Smooth muscle cell (in vitro differentiated cells): ENCODE results near the gene HOXA10. TPM values are rescaled to one million over a fixed set of nuclear protein-coding genes. Genes with fewer than 3 reads are reported as not detected.

ENCODE experiments used
- DNase-seq: peaks from one replicate; lab custom pipeline; 2025; ENCODE audit not compliant: unreplicated experiment; lab: John Stamatoyannopoulos, UW
- H2AFZ ChIP-seq: fragments of 200-600 bp; sonication (generic); 2 replicates; pipeline ENCODE4 v1.6.0; 2016; ENCODE audit warnings: antibody characterized with exemption, low read depth, mild to moderate bottlenecking
- H3F3A ChIP-seq: fragments of 200-600 bp; sonication (generic); 2 replicates; pipeline ENCODE4 v1.6.0; 2017; ENCODE audit warnings: antibody characterized with exemption, low read depth
- H3K27ac ChIP-seq: fragments of 200-600 bp; sonication (generic); 2 replicates; pipeline ENCODE4 v1.5.1; 2016; ENCODE audit warnings: low read depth, mild to moderate bottlenecking
- H3K27me3 ChIP-seq: fragments of 200-600 bp; sonication (generic); 2 replicates; pipeline ENCODE4 v1.6.1; 2016; ENCODE audit warnings: low read depth, mild to moderate bottlenecking
- H3K36me3 ChIP-seq: fragments of 200-600 bp; sonication (generic); 2 replicates; pipeline ENCODE4 v1.5.1; 2016; ENCODE audit warnings: low read depth
- H3K4me1 ChIP-seq: fragments of 200-600 bp; sonication (generic); 2 replicates; pipeline ENCODE4 v1.5.1; 2016; ENCODE audit warnings: low read depth
- H3K4me2 ChIP-seq: fragments of 200-600 bp; sonication (generic); 2 replicates; pipeline ENCODE4 v1.6.0; 2016; ENCODE audit warnings: mild to moderate bottlenecking
- H3K4me3 ChIP-seq: fragments of 200-600 bp; sonication (generic); 2 replicates; pipeline ENCODE4 v1.5.1; 2016; ENCODE audit warnings: mild to moderate bottlenecking
- H3K79me2 ChIP-seq: fragments of 200-600 bp; sonication (generic); 2 replicates; pipeline ENCODE4 v1.6.0; 2016; ENCODE audit warnings: low read depth, mild to moderate bottlenecking
- H3K9ac ChIP-seq: fragments of 200-600 bp; sonication (generic); 2 replicates; pipeline ENCODE4 v1.6.0; 2016; ENCODE audit warnings: low read depth
- H3K9me3 ChIP-seq: fragments of 200-600 bp; sonication (generic); replicated peaks from 2 replicates; pipeline ENCODE4 v1.5.1; 2016; ENCODE audit warnings: low read depth
- H4K20me1 ChIP-seq: fragments of 200-600 bp; sonication (generic); 2 replicates; pipeline ENCODE4 v1.6.0; 2016; ENCODE audit warnings: low read depth
- WGBS: methylation state at CpG from one replicate; pipeline ENCODE4 v1.1.7; 2016; ENCODE audit warnings: low lambda C conversion rate; 5-methylcytosine and 5-hydroxymethylcytosine counted together
- polyA plus RNA-seq: library from polyadenylated mRNA; unstranded; fragments of >200 nt; fragmentation: Nextera tagmentation; extraction: Ambion mirVana; gene quantifications from 2 replicates; pipeline ENCODE4 v1.2.1, GENCODE V29; 2016
- total RNA-seq: library from RNA; depleted of rRNA; stranded (reverse); fragments of >200 nt; gene quantifications from 2 replicates; pipeline ENCODE4 v1.2.3, GENCODE V29; 2014
- TF ChIP-seq, protein P1 (sequence below): fragments of 200-600 bp; sonication (generic); IDR thresholded peaks from 2 replicates; pipeline ENCODE4 v1.5.1; 2017; ENCODE audit warnings: borderline replicate concordance, mild to moderate bottlenecking, antibody characterized with exemption; ENCODE audit not compliant: insufficient read depth, poor library complexity, severe bottlenecking

Gene HOXA10
- total and polyA plus RNA-seq, 2 experiments from 2014 or later: 37.6 to 53.6 TPM

DNA sequence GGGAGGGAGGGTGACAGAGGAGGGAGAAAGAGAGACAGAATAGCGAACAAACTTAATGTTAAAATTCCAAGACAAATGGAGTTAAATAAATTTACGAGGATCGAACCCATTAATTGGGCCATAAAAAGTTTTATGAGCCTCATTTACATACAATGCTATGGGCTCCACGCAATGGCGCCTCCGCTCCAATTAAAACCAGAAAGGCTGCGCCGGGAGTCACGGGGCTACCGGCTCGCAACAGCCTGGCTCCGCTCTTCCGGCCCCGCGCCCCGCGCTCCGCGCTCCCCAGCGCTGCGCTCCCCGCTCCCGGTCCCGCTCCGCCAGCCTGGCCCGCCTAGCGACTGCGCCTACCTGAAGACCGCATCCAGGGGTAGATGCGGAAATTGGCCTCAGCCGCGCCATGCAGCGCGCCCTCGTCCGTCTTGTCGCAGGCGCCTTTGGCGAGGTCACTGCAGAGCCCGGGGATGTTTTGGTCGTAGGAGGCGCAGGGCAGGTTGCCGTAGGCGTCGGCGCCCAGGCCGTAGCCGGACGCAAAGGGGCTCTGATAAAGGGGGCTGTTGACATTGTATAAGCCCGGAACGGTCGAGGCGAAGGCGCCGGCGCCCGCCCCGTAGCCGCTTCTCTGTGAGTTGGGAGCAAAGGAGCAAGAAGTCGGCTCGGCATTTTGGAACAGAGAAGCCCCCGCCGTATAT lies 18.2 kb downstream of the HOXA10 start:
- H3K4me3 ChIP-seq: peak overlapping the region; percentile 51
- H3K4me2 ChIP-seq: peak overlapping the region; percentile 91
- no peaks in the 10 kb centered on the region for H4K20me1 ChIP-seq
- H3K27me3 ChIP-seq: peaks cover 96% of the 10 kb centered on the region
- no peak overlapping the region for H3K27ac ChIP-seq
- no peaks in the 10 kb centered on the region for H3K36me3 ChIP-seq
- 11% methylated on average over 61 of the region's 63 CpGs for WGBS
- no peaks in the 10 kb centered on the region for H3F3A ChIP-seq
- peak overlapping the region; percentile 72 for H2AFZ ChIP-seq
- H3K9ac ChIP-seq: no peak overlapping the region
- H3K4me1 ChIP-seq: peaks cover 3% of the 10 kb centered on the region
- no peaks in the 10 kb centered on the region for H3K9me3 ChIP-seq
- no peaks in the 10 kb centered on the region for H3K79me2 ChIP-seq
- TF ChIP-seq, protein P1, sequence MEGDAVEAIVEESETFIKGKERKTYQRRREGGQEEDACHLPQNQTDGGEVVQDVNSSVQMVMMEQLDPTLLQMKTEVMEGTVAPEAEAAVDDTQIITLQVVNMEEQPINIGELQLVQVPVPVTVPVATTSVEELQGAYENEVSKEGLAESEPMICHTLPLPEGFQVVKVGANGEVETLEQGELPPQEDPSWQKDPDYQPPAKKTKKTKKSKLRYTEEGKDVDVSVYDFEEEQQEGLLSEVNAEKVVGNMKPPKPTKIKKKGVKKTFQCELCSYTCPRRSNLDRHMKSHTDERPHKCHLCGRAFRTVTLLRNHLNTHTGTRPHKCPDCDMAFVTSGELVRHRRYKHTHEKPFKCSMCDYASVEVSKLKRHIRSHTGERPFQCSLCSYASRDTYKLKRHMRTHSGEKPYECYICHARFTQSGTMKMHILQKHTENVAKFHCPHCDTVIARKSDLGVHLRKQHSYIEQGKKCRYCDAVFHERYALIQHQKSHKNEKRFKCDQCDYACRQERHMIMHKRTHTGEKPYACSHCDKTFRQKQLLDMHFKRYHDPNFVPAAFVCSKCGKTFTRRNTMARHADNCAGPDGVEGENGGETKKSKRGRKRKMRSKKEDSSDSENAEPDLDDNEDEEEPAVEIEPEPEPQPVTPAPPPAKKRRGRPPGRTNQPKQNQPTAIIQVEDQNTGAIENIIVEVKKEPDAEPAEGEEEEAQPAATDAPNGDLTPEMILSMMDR: no peak
- DNase-seq: no peak

DNA sequence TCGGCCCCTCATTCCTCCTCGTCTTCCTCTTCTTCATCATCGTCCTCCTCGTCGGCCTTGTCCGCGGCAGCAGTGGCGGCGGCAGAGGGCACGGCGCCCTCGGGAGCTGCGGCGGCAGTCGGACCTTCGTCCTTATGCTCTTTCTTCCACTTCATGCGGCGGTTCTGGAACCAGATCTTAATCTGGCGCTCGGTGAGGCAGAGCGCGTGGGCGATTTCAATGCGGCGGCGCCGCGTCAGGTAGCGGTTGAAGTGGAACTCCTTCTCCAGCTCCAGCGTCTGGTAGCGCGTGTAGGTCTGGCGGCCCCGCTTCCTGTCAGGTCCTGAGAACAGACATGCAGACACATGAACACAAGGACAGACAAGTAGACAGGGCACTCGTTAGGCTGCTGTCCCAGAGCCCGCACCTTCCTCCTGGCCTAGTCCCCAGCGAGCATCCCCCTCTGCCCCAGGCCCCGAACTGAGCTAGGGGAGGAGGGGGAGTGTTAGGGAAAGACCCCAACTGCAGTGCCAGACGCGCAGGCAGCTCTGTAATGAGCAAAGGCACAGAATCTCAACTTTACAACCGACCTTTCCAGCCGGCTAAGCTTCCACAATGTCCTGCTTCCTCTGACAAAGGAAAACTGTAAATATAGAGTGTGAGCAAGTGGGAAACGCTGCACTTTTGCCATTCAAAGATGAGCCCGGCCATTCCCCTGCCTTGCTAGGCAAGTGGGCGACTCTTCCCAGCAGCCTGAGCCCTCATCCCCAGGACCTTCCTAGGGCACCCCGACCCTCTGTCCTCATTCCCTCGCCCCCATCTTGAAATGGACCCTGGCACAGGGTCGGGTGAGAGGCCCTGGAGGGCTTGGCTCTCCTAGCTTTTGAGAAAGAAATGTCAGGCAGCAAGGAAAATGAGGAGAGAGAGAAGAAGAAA lies 19.0 kb downstream of the HOXA10 start:
- Histone ChIP-seq H2AFZ (peak overlapping the region; percentile 72), H3K27ac (no peak overlapping the region), H3F3A (no peaks in the 10 kb centered on the region), H3K36me3 (no peaks in the 10 kb centered on the region), H3K4me3 (peak overlapping the region; percentile 51), H3K4me2 (peak overlapping the region; percentile 91), H3K9me3 (no peaks in the 10 kb centered on the region), H3K79me2 (no peaks in the 10 kb centered on the region), H3K4me1 (no peaks in the 10 kb centered on the region), H4K20me1 (no peaks in the 10 kb centered on the region), H3K27me3 (peaks cover 99% of the 10 kb centered on the region), H3K9ac (no peak overlapping the region)
- TF ChIP-seq, protein P1: no peak
- WGBS: 17% methylated on average over 48 of the region's 48 CpGs
- no peak for DNase-seq

DNA sequence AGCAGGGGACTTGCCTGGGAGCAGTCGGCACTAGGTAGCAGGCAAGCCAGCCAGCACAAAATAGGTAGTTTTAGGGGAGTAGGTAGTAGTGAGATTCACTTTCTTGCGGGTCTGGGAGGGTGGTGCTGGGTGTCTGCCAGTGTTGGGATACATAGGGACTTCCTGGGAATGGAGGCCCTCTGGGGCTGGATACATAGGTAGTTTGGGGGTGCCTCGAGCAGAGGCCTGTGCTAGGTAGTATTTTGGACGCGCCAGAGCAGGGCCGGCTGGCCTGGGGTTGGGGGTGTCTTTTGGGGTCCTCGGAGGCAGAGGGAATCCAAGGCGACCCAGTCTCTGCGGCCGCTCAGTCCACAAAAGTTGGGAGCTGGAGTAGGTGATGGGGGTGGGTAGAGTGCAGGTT lies 19.8 kb downstream of the HOXA10 start:
- TF ChIP-seq, protein P1: no peak
- Histone ChIP-seq H3K4me1 (no peaks in the 10 kb centered on the region), H4K20me1 (no peaks in the 10 kb centered on the region), H3K27me3 (peaks cover 99% of the 10 kb centered on the region), H3K4me2 (peak overlapping the region; percentile 91), H2AFZ (no peak overlapping the region), H3F3A (no peaks in the 10 kb centered on the region), H3K79me2 (no peaks in the 10 kb centered on the region), H3K9ac (no peak overlapping the region), H3K9me3 (no peaks in the 10 kb centered on the region), H3K27ac (no peak overlapping the region), H3K4me3 (no peak overlapping the region), H3K36me3 (no peaks in the 10 kb centered on the region)
- no peak for DNase-seq
- 70% methylated on average over 9 of the region's 10 CpGs for WGBS
